SH-SY5Y (cell line): ENCODE measurements around the gene KRT17.

Experiments
- GATA2 ChIP-seq: IDR thresholded peaks from 2 replicates; pipeline ENCODE4 v1.6.1; 2011; ENCODE audit warnings: mild to moderate bottlenecking, low read depth, low read length
- GATA3 ChIP-seq: IDR thresholded peaks from 2 replicates; pipeline ENCODE4 v1.6.1; 2011; ENCODE audit warnings: low read depth, mild to moderate bottlenecking, low read length, moderate library complexity

KRT17 gene

GRCh38 chr17:41624208-41625101 is at the start of gene KRT17:
KRT17 (minus strand) TSS chr17:41624575; CDS start chr17:41624509, 66 bp downstream.
- TF ChIP-seq GATA2, result no peak
- TF ChIP-seq GATA3, result no peak

GRCh38 chr17:41672153-41672552 is 47.8 kb upstream of the KRT17 start:
- no peak for TF ChIP-seq GATA3

- TF ChIP-seq GATA3, result no peak
- TF ChIP-seq GATA2, result no peak
These were observed 43.1 kb upstream of the KRT17 start for GRCh38 chr17:41667280-41668041.

- no peak for TF ChIP-seq GATA3
- TF ChIP-seq GATA2, result no peak
These were observed 42.4 kb upstream of the KRT17 start for GRCh38 chr17:41666708-41667279.

GRCh38 chr17:41666237-41666641 is 41.9 kb upstream of the KRT17 start:
- TF ChIP-seq GATA2 (no peak), GATA3 (no peak)

GRCh38 chr17:41665566-41666236 is 41.3 kb upstream of the KRT17 start:
- TF ChIP-seq GATA2 (no peak), GATA3 (no peak)

- no peak; the same call in 1 of the 2 replicates for TF ChIP-seq GATA2
- TF ChIP-seq GATA3, result no peak
These were observed 40.5 kb upstream of the KRT17 start for GRCh38 chr17:41664587-41665565.

- TF ChIP-seq GATA3 (no peak), GATA2 (no peak)
These were observed 39.7 kb upstream of the KRT17 start for GRCh38 chr17:41664172-41664457.

- TF ChIP-seq GATA3, result no peak
- no peak for TF ChIP-seq GATA2
These were observed 39.2 kb upstream of the KRT17 start for GRCh38 chr17:41663451-41664171.

- TF ChIP-seq GATA2 (no peak), GATA3 (no peak)
These were observed 35.9 kb upstream of the KRT17 start for GRCh38 chr17:41660221-41660711.

- TF ChIP-seq GATA2 (no peak), GATA3 (no peak)
These were observed 35.2 kb upstream of the KRT17 start for GRCh38 chr17:41659427-41660212.

GRCh38 chr17:41658846-41659245 is 34.5 kb upstream of the KRT17 start:
- TF ChIP-seq GATA3 (no peak), GATA2 (no peak)
